Adrenal gland (tissue), 12 donors: ENCODE measurements around the gene GPD1L. TPM values are rescaled to one million over a fixed set of nuclear protein-coding genes. Genes with fewer than 3 reads are reported as not detected.

Experiments used
- DNase-seq, 7 donors: peaks; one replicate each; pipeline ENCODE4 v3.0.0-alpha.2; 2019 to 2020
- H3K27ac ChIP-seq, 5 donors: fragments of 200-600 bp; sonication (generic) in 4 of 5; 1 replicate in 3 of 5; 2 replicates in 2 of 5; pipeline versions ENCODE4 v1.5.1 to v1.8.0; 2016 to 2020; ENCODE audit warnings: mild to moderate bottlenecking in 1 of 5
- H3K27me3 ChIP-seq: fragments of 200-600 bp; 2 replicates; pipeline ENCODE4 v1.8.0; 2021
- H3K36me3 ChIP-seq, 2 donors: fragments of 200-600 bp; replicated peaks in 1 of 2; 1 replicate in 1 of 2; 2 replicates in 1 of 2; pipeline versions ENCODE4 v1.5.1 to v1.8.0; 2018 to 2022
- H3K4me1 ChIP-seq, 2 donors: fragments of 200-600 bp; replicated peaks in 1 of 2; 1 replicate in 1 of 2; 2 replicates in 1 of 2; pipeline versions ENCODE4 v1.5.1 to v1.8.0; 2018 to 2021
- H3K4me3 ChIP-seq, 4 donors: fragments of 200-600 bp; sonication (generic) in 3 of 4; one replicate each; pipeline ENCODE4 v1.5.1; 2016 to 2018
- H3K9me3 ChIP-seq, 3 donors: fragments of 200-600 bp; sonication (generic) in 1 of 3; replicated peaks in 1 of 3; 1 replicate in 2 of 3; 2 replicates in 1 of 3; pipeline versions ENCODE4 v1.5.1 to v1.8.0; 2016 to 2021
- POLR2A ChIP-seq, 2 donors: fragments of 450-650 bp; IDR thresholded peaks; one replicate each; pipeline ENCODE4 v1.6.1; 2017; ENCODE audit warnings: antibody characterized with exemption in 2 of 2, mild to moderate bottlenecking in 2 of 2, moderate library complexity in 1 of 2
- WGBS, 4 donors: extraction: QIAGEN DNeasy Blood & Tissue Kit in 2 of 4; methylation state at CpG; one replicate each; pipeline versions ENCODE4 v1.1.5 to v1.1.7; 2013 to 2017; 5-methylcytosine and 5-hydroxymethylcytosine counted together
- intact Hi-C, 2 donors: fragments of 100-400 bp; cut with DNase I; formaldehyde crosslinking; loops; one replicate each; pipeline versions ENCODE4 v1.14.1 to v1.15.0; 2022 to 2023
- polyA plus RNA-seq, 3 donors: library from polyadenylated mRNA; stranded (reverse); fragments of 200-250 nt in 2 of 3; fragments of 350-450 nt in 1 of 3; fragmentation: Illumina TruSeq in 1 of 3; extraction: RNeasy Lipid Tissue Mini Kit (QIAGEN cat#74804) in 1 of 3; gene quantifications; one replicate each; pipeline ENCODE4 v1.2.3, GENCODE V29; 2013 to 2014
- total RNA-seq, 9 donors: library from RNA; depleted of rRNA in 4 of 9; stranded (reverse); fragments of >200 nt in 4 of 9; fragments of 120-200 nt in 1 of 9; fragmentation: NEBNext Ultra II Directional in 1 of 9; extraction: Animal tissue kit (Norgen Biotek cat#: 25700) in 1 of 9; gene quantifications; one replicate each; pipeline versions ENCODE4 v1.1.0 to v1.2.4, GENCODE V29; 2013 to 2023
- TF ChIP-seq, protein P1 (sequence below), 6 experiments: fragments of 450-650 bp in 4 of 6; fragments of 200-600 bp in 2 of 6; sonication (generic) in 1 of 6; IDR thresholded peaks; 1 replicate in 5 of 6; 2 replicates in 1 of 6; pipeline versions ENCODE4 v1.5.1 to v1.8.0; 2016 to 2021; ENCODE audit warnings: antibody characterized with exemption in 6 of 6, mild to moderate bottlenecking in 2 of 6, moderate library complexity in 1 of 6
- donor health status: healthy with polysubstance abuse.
- donor health status: Bipolar disorder and iron deficiency.
- donor health status: DM: yes; HTN: yes; CAD: no.
- donor health status: DM: no; HTN: no; CAD: no.
- donor health status: DM: no; HTN: no; CAD: no.
- donor health status: DM: yes; HTN: yes; CAD: no.

The GPD1L gene
- total and polyA plus RNA-seq, 12 donors, result 19.7 to 131 (median 79.1) TPM

DNA sequence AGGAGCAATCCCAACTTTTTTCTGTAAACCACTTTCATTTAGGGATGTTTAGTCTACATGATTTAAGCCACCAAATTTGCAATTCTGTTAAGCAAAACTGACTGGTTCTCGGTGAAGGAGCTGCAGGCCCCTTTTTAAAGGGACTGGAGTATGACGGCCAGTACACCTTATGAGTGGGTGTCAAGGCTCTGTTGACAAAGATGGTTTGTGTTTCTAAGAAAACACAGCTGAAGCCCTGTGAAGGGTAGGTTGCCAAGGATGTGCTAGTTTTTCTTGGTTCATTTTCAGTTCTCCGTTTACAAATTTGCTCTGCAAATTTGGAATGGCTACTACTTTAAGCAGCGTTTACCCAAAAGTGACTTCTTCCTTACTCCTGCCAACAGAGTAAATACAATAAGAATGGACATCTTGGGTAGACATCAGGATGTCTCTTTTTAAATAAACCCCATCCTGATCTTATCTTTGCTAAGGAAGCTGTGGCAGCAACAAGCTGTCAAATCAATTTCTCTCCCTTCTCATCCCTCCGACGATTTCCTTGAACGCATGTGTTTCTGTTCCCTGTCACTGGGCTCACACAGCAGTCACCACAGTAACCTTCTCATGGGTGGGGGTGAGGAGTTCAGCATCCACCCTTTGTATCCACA is 73.8 kb downstream of the GPD1L start:
- WGBS, 4 donors, result 47 to 58% (median 53%) methylated on average over 6 to 7 of the region's 7 CpGs
- TF ChIP-seq POLR2A (IDR thresholded peaks at IDR 0.05), result no peak
- TF ChIP-seq, protein P1, sequence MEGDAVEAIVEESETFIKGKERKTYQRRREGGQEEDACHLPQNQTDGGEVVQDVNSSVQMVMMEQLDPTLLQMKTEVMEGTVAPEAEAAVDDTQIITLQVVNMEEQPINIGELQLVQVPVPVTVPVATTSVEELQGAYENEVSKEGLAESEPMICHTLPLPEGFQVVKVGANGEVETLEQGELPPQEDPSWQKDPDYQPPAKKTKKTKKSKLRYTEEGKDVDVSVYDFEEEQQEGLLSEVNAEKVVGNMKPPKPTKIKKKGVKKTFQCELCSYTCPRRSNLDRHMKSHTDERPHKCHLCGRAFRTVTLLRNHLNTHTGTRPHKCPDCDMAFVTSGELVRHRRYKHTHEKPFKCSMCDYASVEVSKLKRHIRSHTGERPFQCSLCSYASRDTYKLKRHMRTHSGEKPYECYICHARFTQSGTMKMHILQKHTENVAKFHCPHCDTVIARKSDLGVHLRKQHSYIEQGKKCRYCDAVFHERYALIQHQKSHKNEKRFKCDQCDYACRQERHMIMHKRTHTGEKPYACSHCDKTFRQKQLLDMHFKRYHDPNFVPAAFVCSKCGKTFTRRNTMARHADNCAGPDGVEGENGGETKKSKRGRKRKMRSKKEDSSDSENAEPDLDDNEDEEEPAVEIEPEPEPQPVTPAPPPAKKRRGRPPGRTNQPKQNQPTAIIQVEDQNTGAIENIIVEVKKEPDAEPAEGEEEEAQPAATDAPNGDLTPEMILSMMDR (IDR thresholded peaks at IDR 0.05), result no peak
- Histone ChIP-seq H3K4me1 (no peaks in the 10 kb centered on the region), H3K27me3 (no peaks in the 10 kb centered on the region), H3K9me3 (no peaks in the 10 kb centered on the region), H3K36me3 (no peaks in the 10 kb centered on the region), H3K27ac (no peak overlapping the region), H3K4me3 (no peak overlapping the region)
- intact Hi-C loops, result loop anchor here in 1 of 2 donors (10.0 kb wide), 1 partner anchor 155 kb away; no protein-coding TSS in a partner anchor
- DNase-seq, result no peak

- no peak overlapping the region for H3K27ac ChIP-seq
- H3K27me3 ChIP-seq, result no peaks in the 10 kb centered on the region
- WGBS, 4 donors, result 83 to 93% (median 89%) methylated on average over 7 of the region's 7 CpGs
- intact Hi-C loops, result loop anchor here in 1 of 2 donors (10.0 kb wide), 1 partner anchor 153 kb away; no protein-coding TSS in a partner anchor
- H3K4me1 ChIP-seq, result no peaks in the 10 kb centered on the region
- no peak overlapping the region for H3K4me3 ChIP-seq
- no peaks in the 10 kb centered on the region for H3K36me3 ChIP-seq
- DNase-seq, result no peak
- TF ChIP-seq, protein P1 (IDR thresholded peaks at IDR 0.05), result no peak
- no peak for TF ChIP-seq POLR2A (IDR thresholded peaks at IDR 0.05)
- H3K9me3 ChIP-seq, result no peaks in the 10 kb centered on the region
These were observed 74.9 kb downstream of the GPD1L start for GRCh38 chr3:32181365-32181764.

DNA sequence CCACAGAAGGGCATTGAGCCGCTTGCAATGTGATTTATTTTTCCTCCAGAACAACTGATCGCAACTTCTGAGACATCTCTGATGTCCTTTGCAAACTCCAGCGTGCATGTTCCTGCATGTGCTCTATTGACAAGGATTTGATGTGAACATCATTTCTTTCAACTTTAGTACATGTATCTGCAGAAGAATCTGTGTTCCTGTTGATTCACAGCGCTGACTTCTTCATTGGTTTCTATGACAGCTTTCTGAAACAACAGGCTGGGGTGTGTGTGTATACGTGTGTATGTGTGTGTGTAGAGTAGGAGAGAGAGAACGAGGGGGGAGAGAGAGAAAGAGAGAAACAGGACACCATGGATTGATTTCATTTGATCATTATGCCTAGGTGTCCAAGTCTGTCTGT is 75.4 kb downstream of the GPD1L start:
- intact Hi-C loops, result loop anchor here in 1 of 2 donors (10.0 kb wide), 1 partner anchor 153 kb away; no protein-coding TSS in a partner anchor
- Histone ChIP-seq H3K27ac (no peak overlapping the region), H3K4me1 (no peaks in the 10 kb centered on the region), H3K9me3 (no peaks in the 10 kb centered on the region), H3K36me3 (no peaks in the 10 kb centered on the region), H3K27me3 (no peaks in the 10 kb centered on the region), H3K4me3 (no peak overlapping the region)
- TF ChIP-seq, protein P1 (IDR thresholded peaks at IDR 0.05), result no peak
- TF ChIP-seq POLR2A (IDR thresholded peaks at IDR 0.05), result no peak
- WGBS, 4 donors, result 84 to 92% (median 86%) methylated on average over 6 of the region's 6 CpGs
- no peak for DNase-seq

- no peaks in the 10 kb centered on the region for H3K9me3 ChIP-seq
- no peak for DNase-seq
- no peak overlapping the region for H3K4me3 ChIP-seq
- intact Hi-C loops, result loop anchor here in 1 of 2 donors (10.0 kb wide), 1 partner anchor 151 kb away; no protein-coding TSS in a partner anchor
- no peaks in the 10 kb centered on the region for H3K27me3 ChIP-seq
- no peak overlapping the region for H3K27ac ChIP-seq
- H3K4me1 ChIP-seq, result no peaks in the 10 kb centered on the region
- H3K36me3 ChIP-seq, result no peaks in the 10 kb centered on the region
- 77 to 85% (median 79%) methylated on average over 3 of the region's 3 CpGs for WGBS, 4 donors
- no peak for TF ChIP-seq POLR2A (IDR thresholded peaks at IDR 0.05)
These were observed 77.8 kb downstream of the GPD1L start for GRCh38 chr3:32184187-32184730.
